Tibial nerve (tissue), 3 donors: Measurements from ENCODE around the gene SPDYE16.
"Not testable (repeated sequence)": the region's sequence is repeated elsewhere in the genome, so short reads cannot be mapped to it uniquely, and the experiment has no call there.

Experiments used
- CTCF ChIP-seq, 5 experiments: fragments of 200-600 bp in 3 of 5; fragments of 450-650 bp in 2 of 5; sonication (generic) in 3 of 5; IDR thresholded peaks; one replicate each; pipeline ENCODE4 v1.5.1; 2016 to 2019; ENCODE audit warnings: antibody characterized with exemption in 5 of 5, mild to moderate bottlenecking in 3 of 5, moderate library complexity in 2 of 5
- POLR2A ChIP-seq, 2 donors: fragments of 450-650 bp; IDR thresholded peaks; one replicate each; pipeline ENCODE4 v1.6.1; 2017; ENCODE audit warnings: antibody characterized with exemption in 2 of 2, mild to moderate bottlenecking in 2 of 2, moderate library complexity in 2 of 2

- TF ChIP-seq CTCF, POLR2A (IDR thresholded peaks at IDR 0.05): not testable (repeated sequence)
Observed at GRCh38 chr7:76504351-76505167, 38.5 kb downstream of the SPDYE16 start.
